Activated T-cell treated with anti-CD3 and anti-CD28 coated beads, Interleukin-2, amount 50 U/mL, for 72 hours (primary cell): ENCODE measurements around the gene TMA16. TPM values are rescaled to one million over a fixed set of nuclear protein-coding genes. Genes with fewer than 3 reads are reported as not detected.
"Not testable (repeated sequence)": the region's sequence is repeated elsewhere in the genome, so short reads cannot be mapped to it uniquely, and the experiment has no call there.

ENCODE experiments used
- ATAC-seq, 2 donors: fragments of 150-1000 bp; cut with Tn5 transposase; replicated peaks in 1 of 2; 2 replicates each; pipeline ENCODE4 v1.10.0; 2021; ENCODE audit warnings: moderate library complexity in 2 of 2, mild to moderate bottlenecking in 1 of 2
- DNase-seq, 2 donors: peaks; one replicate each; pipeline ENCODE4 v3.0.0; 2021 to 2022; ENCODE audit warnings: mixed read lengths in 1 of 2
- H3K27ac Mint-ChIP-seq: one replicate; pipeline ENCODE4 v1.8.0; 2022; ENCODE audit warnings: mild to moderate bottlenecking, moderate library complexity, mixed read lengths
- H3K27me3 Mint-ChIP-seq: one replicate; pipeline ENCODE4 v1.8.0; 2022; ENCODE audit warnings: low read depth, mixed read lengths
- H3K36me3 Mint-ChIP-seq, 2 donors: one replicate each; pipeline ENCODE4 v1.8.0; 2022; ENCODE audit warnings: mixed read lengths in 2 of 2, mild to moderate bottlenecking in 1 of 2; ENCODE audit not compliant: insufficient read depth in 2 of 2
- H3K4me1 Mint-ChIP-seq: one replicate; pipeline ENCODE4 v1.8.0; 2022; ENCODE audit warnings: low read depth, mixed read lengths
- H3K4me3 Mint-ChIP-seq, 2 donors: one replicate each; pipeline ENCODE4 v1.8.0; 2022; ENCODE audit warnings: mild to moderate bottlenecking in 2 of 2, mixed read lengths in 2 of 2, moderate library complexity in 2 of 2
- H3K9me3 Mint-ChIP-seq, 2 donors: one replicate each; pipeline ENCODE4 v1.8.0; 2022; ENCODE audit warnings: mixed read lengths in 2 of 2
- total RNA-seq, 2 donors: library from RNA; stranded (reverse); gene quantifications; one replicate each; pipeline ENCODE4 v1.2.3, GENCODE V29; 2022

TMA16 gene
- 10 to 100 TPM; 37.1 to 42.7 TPM for total RNA-seq

DNA sequence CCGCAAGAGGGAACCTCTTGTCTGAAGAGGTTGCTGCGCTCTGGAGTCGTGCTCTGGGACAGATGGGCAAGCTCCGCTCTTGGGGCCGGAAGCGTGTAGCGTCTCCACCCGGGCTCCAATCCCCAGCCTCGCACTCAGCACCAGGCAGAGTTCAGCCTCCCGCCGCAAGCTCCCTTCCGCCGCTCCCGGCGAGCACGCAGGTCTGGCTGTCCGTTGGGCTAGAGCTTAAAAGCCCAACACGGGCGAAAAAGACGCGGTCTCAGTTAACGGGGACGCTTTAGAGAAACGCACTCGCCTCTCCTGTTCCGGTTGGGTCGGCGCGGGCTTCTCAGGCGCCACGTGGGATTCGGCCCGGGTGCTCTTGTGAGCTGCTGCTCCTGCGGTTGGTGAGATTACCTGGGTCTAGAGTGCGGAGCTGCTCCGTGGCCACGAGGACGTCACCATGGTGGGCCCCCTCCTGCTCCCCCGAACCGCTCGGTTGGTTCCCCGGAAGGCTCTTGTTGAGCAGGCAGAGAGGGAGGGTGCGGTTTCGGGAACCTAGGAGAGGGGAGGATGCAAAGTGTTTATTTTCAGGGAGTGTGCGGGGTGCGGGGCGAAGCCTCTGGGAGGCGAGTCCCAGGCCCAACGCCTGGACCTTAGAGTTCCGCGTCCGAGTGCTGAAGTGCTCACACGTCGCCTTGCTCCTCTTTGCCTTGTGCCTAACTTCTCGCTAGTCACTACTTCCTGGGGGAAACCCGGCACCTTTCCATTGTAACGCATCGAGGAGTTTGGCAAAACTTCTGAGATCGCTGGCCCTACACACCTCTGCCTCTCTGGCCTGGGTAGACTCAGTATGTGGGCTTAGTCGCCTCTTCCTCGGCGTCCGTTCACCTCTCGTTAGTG, at the start of gene TMA16:
Gene TMA16 (plus strand): TSS at position 331 of the 882 bp plus-strand sequence. CDS start 112 bp downstream, at position 443.
- H3K27me3 Mint-ChIP-seq: no peaks in the 10 kb centered on the region
- peak; percentile 92 to 95 for ATAC-seq
- DNase-seq: peak; percentile 87 to 90
- H3K36me3 Mint-ChIP-seq: peaks cover 4 to 5% of the 10 kb centered on the region in 2 donors
- peak within 1 kb of the TSS; percentile 99 for H3K27ac Mint-ChIP-seq
- H3K9me3 Mint-ChIP-seq: no peaks in the 10 kb centered on the region
- H3K4me3 Mint-ChIP-seq: peak within 1 kb of the TSS; percentile 90 to 100
- H3K4me1 Mint-ChIP-seq: peaks cover 24% of the 10 kb centered on the region

DNA sequence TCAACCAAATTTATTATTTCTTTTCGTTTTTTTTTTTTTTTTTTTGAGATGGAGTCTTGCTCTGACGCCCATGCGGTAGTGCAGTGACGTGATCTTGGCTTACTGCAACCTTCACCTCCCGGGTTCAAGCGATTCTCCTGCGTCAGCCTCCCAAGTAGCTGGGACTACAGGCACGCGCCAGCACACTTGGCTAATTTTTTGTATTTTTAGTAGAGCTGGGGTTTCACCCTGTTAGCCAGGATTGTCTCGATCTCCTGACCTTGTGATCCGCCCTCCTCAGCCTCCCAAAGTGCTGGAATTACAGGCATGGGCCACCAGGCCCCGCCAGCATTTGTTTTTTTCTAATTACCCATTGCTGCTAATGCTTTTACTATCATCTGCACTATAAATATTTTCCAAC, 47.5 kb upstream of the TMA16 start:
- not testable (repeated sequence) for H3K27me3 Mint-ChIP-seq, ATAC-seq, DNase-seq, H3K27ac Mint-ChIP-seq, H3K4me3 Mint-ChIP-seq, H3K4me1 Mint-ChIP-seq, H3K9me3 Mint-ChIP-seq, H3K36me3 Mint-ChIP-seq

DNA sequence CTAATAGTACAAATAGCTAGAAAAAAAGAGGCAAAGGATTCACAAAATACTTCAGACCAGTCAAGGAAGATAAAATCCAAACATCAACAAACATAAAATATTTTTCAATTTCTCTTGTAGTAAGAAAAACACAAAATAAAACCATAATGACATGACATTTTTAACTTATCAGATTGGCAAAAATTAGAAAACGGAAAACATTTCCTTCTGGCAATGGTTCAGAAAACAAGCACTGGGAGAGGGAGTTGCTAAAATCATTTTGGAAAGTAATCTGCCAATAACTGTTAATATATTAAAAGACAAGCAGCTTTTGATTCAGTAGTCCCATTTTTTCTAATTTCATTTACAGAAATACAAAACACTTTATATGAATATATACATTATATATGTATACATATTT, 47.0 kb upstream of the TMA16 start:
- no peaks in the 10 kb centered on the region for H3K9me3 Mint-ChIP-seq
- no peaks in the 10 kb centered on the region for H3K4me1 Mint-ChIP-seq
- H3K36me3 Mint-ChIP-seq: no peaks in the 10 kb centered on the region
- no peak overlapping the region for H3K27ac Mint-ChIP-seq
- H3K4me3 Mint-ChIP-seq: no peak overlapping the region
- ATAC-seq: no peak
- H3K27me3 Mint-ChIP-seq: peaks cover 6% of the 10 kb centered on the region
- no peak for DNase-seq

DNA sequence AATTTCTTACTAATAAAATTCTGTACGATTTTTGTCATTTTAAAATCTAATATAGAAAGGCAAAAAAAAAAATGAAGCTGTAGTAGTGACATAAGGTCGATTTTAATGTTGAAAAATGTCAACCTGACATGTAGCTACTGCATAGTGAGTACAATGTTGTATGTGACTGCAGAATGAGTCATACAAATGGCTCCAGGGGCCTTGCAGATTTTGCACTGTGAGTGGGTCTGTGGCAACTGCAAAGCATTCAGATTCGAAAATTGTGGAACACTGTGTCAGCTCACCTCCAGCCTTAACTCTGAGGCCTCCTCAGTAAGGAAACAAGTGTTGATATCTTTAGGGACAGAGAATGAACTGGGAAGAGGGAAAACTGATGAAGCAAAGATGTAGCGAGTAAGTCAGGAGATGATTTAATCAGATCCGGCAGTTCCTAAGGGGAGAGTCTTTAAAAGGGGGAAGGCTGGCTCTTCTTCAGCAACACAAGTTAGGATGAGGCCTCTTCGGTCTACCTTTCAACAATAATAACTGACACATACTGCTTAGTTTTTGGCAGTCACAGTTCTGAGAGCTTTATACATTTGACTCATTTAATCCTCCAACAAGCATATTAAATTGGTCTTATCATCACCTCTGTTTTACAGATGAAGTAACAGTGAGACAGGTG, 45.8 kb upstream of the TMA16 start:
- no peaks in the 10 kb centered on the region for H3K4me1 Mint-ChIP-seq
- ATAC-seq: no peak
- no peaks in the 10 kb centered on the region for H3K36me3 Mint-ChIP-seq
- no peak for DNase-seq
- no peaks in the 10 kb centered on the region for H3K9me3 Mint-ChIP-seq
- no peak overlapping the region for H3K4me3 Mint-ChIP-seq
- H3K27ac Mint-ChIP-seq: no peak overlapping the region
- H3K27me3 Mint-ChIP-seq: peaks cover 6% of the 10 kb centered on the region

DNA sequence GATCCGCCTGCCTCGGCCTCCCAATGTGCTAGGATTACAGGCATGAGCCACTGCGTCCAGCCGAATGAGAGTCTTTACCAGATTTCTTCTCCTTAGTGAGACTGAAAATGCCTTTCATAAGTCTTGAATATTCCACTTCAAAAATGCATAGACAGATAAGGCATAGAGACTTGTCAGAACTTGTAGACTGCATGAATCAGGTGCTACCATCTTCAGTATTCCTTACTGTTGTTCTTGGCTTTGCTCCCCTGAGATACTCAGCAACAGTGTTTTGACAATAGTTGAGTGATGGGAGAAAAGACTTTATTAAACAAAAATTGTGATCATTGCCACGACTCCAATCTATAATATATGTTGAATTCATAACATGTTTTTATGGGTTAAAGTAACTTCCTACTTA, 31.9 kb upstream of the TMA16 start:
- ATAC-seq (no peak), DNase-seq (no peak)
- Mint-ChIP-seq H3K36me3 (no peaks in the 10 kb centered on the region), H3K4me3 (no peak overlapping the region), H3K9me3 (no peaks in the 10 kb centered on the region), H3K27ac (no peak overlapping the region), H3K4me1 (no peaks in the 10 kb centered on the region), H3K27me3 (peaks cover 8% of the 10 kb centered on the region)

DNA sequence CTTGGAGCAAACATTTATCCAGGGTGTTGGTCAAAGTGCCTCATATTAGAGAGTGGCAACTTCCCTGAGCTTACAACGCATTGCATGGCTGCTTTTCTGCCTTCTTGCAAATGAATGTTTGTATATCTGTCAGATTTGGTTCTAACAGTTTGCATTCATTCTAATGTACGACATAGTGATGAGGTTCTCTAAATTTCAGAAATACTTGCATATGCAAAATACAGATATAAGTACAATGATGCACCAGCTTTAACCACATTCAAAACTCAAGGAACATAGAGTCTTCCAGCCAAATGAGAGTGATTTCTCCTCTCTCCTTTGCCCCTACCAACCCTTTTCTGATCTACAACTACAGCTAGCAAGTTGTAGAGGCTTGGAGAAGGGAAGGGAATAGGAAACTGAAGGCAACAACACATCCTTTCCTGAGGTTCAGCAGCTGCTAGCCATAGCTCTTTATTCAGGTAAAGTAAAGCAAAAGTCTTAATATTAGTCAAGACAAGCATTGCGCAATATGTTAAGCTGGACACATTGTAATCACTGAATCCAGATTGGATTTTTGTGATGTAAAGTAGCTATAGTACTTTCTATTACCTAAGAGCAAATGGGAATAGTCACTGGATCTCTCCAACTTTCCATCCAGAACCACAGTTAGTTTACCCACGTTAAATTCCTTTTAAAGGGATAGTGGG, 27.3 kb upstream of the TMA16 start:
- ATAC-seq (no peak), DNase-seq (no peak)
- no peak overlapping the region for H3K27ac Mint-ChIP-seq
- H3K9me3 Mint-ChIP-seq: no peaks in the 10 kb centered on the region
- H3K4me3 Mint-ChIP-seq: no peak overlapping the region
- H3K27me3 Mint-ChIP-seq: peaks cover 5% of the 10 kb centered on the region
- H3K36me3 Mint-ChIP-seq: no peaks in the 10 kb centered on the region
- no peaks in the 10 kb centered on the region for H3K4me1 Mint-ChIP-seq

DNA sequence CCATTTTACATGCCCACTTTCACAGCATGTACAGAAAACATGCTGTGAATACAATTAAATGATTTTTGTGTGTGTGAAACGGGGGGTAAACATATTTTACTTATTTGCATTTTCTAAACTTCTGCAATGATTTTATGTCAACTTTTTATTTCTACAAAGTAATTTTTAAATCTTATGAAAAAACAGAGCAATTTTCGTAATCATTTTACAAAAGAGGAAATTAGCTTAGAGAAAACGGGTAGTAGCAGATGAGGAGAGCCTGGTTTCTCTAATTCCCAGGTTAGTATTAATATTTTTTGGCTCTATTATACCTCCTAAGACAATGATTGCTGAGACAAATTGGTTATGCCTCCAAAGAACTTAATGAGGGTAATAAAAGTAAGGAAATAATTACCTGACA, 24.1 kb upstream of the TMA16 start:
- Mint-ChIP-seq H3K4me3 (no peak overlapping the region), H3K27me3 (peaks cover 10% of the 10 kb centered on the region), H3K4me1 (no peaks in the 10 kb centered on the region), H3K36me3 (no peaks in the 10 kb centered on the region), H3K27ac (no peak overlapping the region), H3K9me3 (no peaks in the 10 kb centered on the region)
- DNase-seq: no peak
- ATAC-seq: no peak

DNA sequence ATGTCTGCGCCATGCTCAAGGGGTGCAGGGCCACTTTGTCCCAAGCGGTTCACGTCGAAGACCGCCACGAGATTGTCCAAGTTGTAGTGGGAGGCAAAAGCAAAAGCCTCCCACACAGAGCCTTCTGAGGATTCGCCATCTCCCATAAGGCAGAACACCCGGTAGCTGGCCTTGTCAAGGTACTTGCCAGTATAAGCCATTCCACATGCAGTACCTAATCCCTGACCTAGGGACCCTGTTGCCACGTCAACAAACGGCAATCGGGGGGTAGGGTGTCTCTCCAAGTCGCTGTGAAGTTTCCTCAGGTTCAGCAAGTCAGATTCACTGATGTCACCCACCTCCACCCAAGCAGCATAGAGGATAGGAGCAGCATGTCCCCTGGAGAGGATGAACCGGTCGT, 21.4 kb upstream of the TMA16 start:
- H3K36me3 Mint-ChIP-seq: no peaks in the 10 kb centered on the region
- H3K27me3 Mint-ChIP-seq: peaks cover 13% of the 10 kb centered on the region
- DNase-seq (no peak), ATAC-seq (no peak)
- no peak overlapping the region for H3K27ac Mint-ChIP-seq
- H3K9me3 Mint-ChIP-seq: no peaks in the 10 kb centered on the region
- no peaks in the 10 kb centered on the region for H3K4me1 Mint-ChIP-seq
- H3K4me3 Mint-ChIP-seq: no peak overlapping the region

DNA sequence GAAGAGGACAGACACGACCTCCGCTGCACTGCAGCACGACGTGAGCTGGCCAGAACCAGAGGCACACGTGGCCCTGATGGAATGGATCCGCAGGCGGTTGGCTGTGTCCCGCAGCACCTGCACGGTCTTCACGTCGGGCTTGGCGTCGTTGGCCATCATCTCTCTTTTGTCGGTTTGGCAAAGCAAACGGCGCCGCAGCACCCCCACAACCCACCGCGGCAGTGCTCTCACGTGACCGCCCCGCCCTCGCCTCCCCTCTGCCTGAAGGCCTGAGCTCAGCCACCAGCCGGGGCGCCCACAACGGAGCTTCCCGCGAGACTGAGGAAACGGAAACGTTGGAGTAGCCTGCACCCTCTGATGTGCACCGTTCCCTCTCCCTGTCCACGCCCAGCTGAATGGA, 20.9 kb upstream of the TMA16 start, which contains the start of gene TKTL2:
Gene TKTL2 (minus strand): TSS at position 179 of the 400 bp plus-strand sequence. CDS start 20 bp downstream, at position 159.
- Mint-ChIP-seq H3K27ac (no peak within 1 kb of the TSS), H3K9me3 (no peaks in the 10 kb centered on the region), H3K27me3 (peaks cover 13% of the 10 kb centered on the region), H3K4me1 (no peaks in the 10 kb centered on the region), H3K36me3 (no peaks in the 10 kb centered on the region), H3K4me3 (no peak within 1 kb of the TSS)
- DNase-seq: no peak
- no peak for ATAC-seq

DNA sequence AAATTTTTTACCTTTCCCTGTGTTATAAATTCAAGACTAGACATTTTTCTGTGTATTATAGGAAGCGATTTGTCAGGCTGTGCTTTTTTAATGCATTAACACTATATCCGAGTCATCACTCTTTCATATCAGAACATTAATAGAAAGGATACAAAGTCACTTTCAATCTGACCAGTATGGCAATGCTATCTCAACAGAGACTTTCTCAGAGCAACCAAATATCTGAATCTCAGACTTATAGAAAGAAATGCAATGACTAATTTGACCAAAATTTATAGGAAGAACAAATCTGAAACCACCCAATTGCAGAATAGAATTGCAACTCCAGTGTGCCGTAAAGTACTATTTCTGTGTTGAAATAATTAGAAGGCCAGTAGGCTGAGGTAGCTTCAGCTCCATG, 20.5 kb upstream of the TMA16 start:
- Mint-ChIP-seq H3K27me3 (peaks cover 13% of the 10 kb centered on the region), H3K27ac (no peak overlapping the region), H3K36me3 (no peaks in the 10 kb centered on the region), H3K4me1 (no peaks in the 10 kb centered on the region), H3K4me3 (no peak overlapping the region), H3K9me3 (no peaks in the 10 kb centered on the region)
- DNase-seq (no peak), ATAC-seq (peak in 1 of 2 donors; percentile 23)

DNA sequence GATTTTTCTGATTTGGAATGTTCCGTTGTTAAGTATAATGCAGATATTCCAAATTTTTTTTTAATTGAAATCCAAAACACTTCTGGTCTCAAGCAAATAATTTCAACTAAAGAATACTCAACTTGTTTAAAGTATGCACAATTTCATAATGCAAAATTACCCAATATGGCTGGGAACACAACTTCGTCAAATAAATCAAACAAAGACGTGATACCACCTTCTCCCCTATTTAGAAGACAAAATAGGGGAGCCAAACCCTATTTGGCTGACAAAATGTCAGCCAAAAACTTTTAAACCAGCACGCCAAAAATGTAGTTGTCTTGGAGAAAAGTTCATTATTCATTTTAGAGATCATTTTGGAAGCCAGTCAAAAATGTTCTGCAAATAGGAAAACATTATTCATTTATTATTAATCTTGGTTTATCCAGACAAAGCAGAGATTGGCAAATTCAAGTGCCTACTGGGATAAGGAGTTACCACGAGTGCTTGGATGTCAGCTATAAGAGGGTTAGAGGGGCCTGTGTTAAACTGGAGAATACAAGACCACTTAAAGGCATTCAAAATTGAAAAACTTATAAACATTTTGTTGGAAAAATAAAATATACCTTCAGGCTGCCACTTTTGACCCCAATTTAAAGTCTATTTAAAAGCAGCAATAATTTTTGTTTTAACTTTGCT, 17.6 kb upstream of the TMA16 start:
- Mint-ChIP-seq H3K27me3 (peaks cover 8% of the 10 kb centered on the region), H3K4me3 (no peak overlapping the region), H3K27ac (no peak overlapping the region), H3K4me1 (no peaks in the 10 kb centered on the region), H3K9me3 (no peaks in the 10 kb centered on the region), H3K36me3 (no peaks in the 10 kb centered on the region)
- ATAC-seq (no peak), DNase-seq (no peak)

DNA sequence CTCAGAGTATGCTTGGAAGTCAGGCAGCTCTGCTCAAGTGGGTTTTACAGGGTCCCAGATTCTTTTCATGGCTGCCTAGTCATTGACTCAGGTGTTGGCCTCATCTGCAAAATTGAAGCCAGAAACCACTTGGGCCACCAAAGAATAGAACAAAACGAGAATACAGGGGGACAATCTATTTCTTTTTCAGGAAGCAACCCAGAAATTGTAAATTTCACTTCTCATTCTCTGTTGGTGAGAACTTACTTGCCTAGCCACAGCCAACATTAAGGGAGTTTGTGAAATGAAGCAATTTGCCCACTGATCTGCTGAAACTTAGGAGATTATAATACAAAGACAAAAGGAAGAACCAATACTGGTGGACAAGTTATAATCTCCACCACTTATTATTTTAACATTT, 12.3 kb upstream of the TMA16 start:
- no peak for DNase-seq
- H3K9me3 Mint-ChIP-seq: no peaks in the 10 kb centered on the region
- no peak overlapping the region for H3K4me3 Mint-ChIP-seq
- ATAC-seq: no peak
- no peaks in the 10 kb centered on the region for H3K27me3 Mint-ChIP-seq
- H3K36me3 Mint-ChIP-seq: no peaks in the 10 kb centered on the region
- H3K27ac Mint-ChIP-seq: no peak overlapping the region
- no peaks in the 10 kb centered on the region for H3K4me1 Mint-ChIP-seq

DNA sequence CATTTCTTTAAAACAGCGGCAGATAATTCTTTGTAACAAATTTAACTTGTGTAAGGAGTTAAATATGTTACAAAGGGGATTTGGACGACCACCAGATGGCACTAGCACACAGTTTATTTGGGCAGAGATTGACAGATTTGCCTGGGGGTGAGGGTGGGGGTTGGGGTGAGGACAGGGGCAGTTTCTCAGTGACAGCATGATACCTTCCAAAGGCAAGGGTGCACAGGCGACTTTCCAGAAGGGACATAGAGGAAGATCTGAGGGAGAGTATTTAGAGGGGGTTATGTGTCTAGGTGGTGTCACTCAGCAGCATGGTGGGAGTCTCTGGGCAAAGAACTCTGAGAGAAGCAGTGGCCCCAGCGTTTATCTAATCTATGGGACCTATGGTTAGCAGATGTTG, 9.6 kb upstream of the TMA16 start:
- H3K9me3 Mint-ChIP-seq: no peaks in the 10 kb centered on the region
- H3K4me1 Mint-ChIP-seq: no peaks in the 10 kb centered on the region
- H3K27me3 Mint-ChIP-seq: peaks cover 11% of the 10 kb centered on the region
- DNase-seq: peak; percentile 49 to 61
- no peak overlapping the region for H3K4me3 Mint-ChIP-seq
- H3K27ac Mint-ChIP-seq: no peak overlapping the region
- ATAC-seq: peak; percentile 55 to 63
- no peaks in the 10 kb centered on the region for H3K36me3 Mint-ChIP-seq
